ENCODE data around the gene PARD3. TPM values are rescaled to one million over a fixed set of nuclear protein-coding genes. Genes with fewer than 3 reads are reported as not detected.

PARD3 gene
- total RNA-seq, 3 donors from 2014 or later: 48.2 to 93.7 (median 60.6) TPM

GRCh38 chr10:34113504-34114225 lies 701.4 kb downstream of the PARD3 start:
- Histone ChIP-seq H3K9me3 (no peaks in the 10 kb centered on the region), H3K27me3 (no peaks in the 10 kb centered on the region), H3K36me3 (no peaks in the 10 kb centered on the region), H3K4me1 (no peaks in the 10 kb centered on the region), H3K4me3 (no peak overlapping the region), H3K27ac (no peak overlapping the region)
- intact Hi-C loops (cut with DNase I; ENCODE audit: low total_unique reads): no loop called here
- DNase-seq (ENCODE audit: low spot score in 2 of 2): no peak
- TF ChIP-seq POLR2A (IDR thresholded peaks at IDR 0.05) (no peak), POLR2AphosphoS5 (IDR thresholded peaks at IDR 0.05) (no peak), CTCF (IDR thresholded peaks at IDR 0.05) (no peak)

GRCh38 chr10:34112171-34112782 lies 702.8 kb downstream of the PARD3 start:
- TF ChIP-seq CTCF (IDR thresholded peaks at IDR 0.05) (no peak), POLR2AphosphoS5 (IDR thresholded peaks at IDR 0.05) (no peak), POLR2A (IDR thresholded peaks at IDR 0.05) (no peak)
- DNase-seq (ENCODE audit: low spot score in 2 of 2): no peak
- Histone ChIP-seq H3K36me3 (no peaks in the 10 kb centered on the region), H3K4me1 (no peaks in the 10 kb centered on the region), H3K27ac (no peak overlapping the region), H3K4me3 (no peak overlapping the region), H3K9me3 (no peaks in the 10 kb centered on the region), H3K27me3 (no peaks in the 10 kb centered on the region)
- intact Hi-C loops (cut with DNase I; ENCODE audit: low total_unique reads): no loop called here

- H3K9me3 ChIP-seq: no peaks in the 10 kb centered on the region
- intact Hi-C loops (cut with DNase I; ENCODE audit: low total_unique reads): no loop called here
- H3K27me3 ChIP-seq: no peaks in the 10 kb centered on the region
- H3K4me1 ChIP-seq: no peaks in the 10 kb centered on the region
- H3K36me3 ChIP-seq: no peaks in the 10 kb centered on the region
- no peak overlapping the region for H3K27ac ChIP-seq
- TF ChIP-seq POLR2AphosphoS5 (IDR thresholded peaks at IDR 0.05): no peak
- TF ChIP-seq CTCF (IDR thresholded peaks at IDR 0.05): no peak
- no peak for TF ChIP-seq POLR2A (IDR thresholded peaks at IDR 0.05)
- no peak for DNase-seq (ENCODE audit: low spot score in 2 of 2)
- H3K4me3 ChIP-seq: no peak overlapping the region
Measured at GRCh38 chr10:34111179-34111578, 703.9 kb downstream of the PARD3 start.

- Histone ChIP-seq H3K4me1 (no peaks in the 10 kb centered on the region), H3K27me3 (no peaks in the 10 kb centered on the region), H3K9me3 (no peaks in the 10 kb centered on the region), H3K27ac (no peak overlapping the region), H3K36me3 (no peaks in the 10 kb centered on the region), H3K4me3 (no peak overlapping the region)
- intact Hi-C loops (cut with DNase I; ENCODE audit: low total_unique reads): no loop called here
- TF ChIP-seq POLR2A (IDR thresholded peaks at IDR 0.05) (no peak), CTCF (IDR thresholded peaks at IDR 0.05) (no peak), POLR2AphosphoS5 (IDR thresholded peaks at IDR 0.05) (no peak)
- no peak for DNase-seq (ENCODE audit: low spot score in 2 of 2)
Measured at GRCh38 chr10:34109952-34110702, 705.0 kb downstream of the PARD3 start.

GRCh38 chr10:34109495-34109894 lies 705.6 kb downstream of the PARD3 start:
- no peak for DNase-seq (ENCODE audit: low spot score in 2 of 2)
- Histone ChIP-seq H3K27ac (no peak overlapping the region), H3K9me3 (no peaks in the 10 kb centered on the region), H3K36me3 (no peaks in the 10 kb centered on the region), H3K4me3 (no peak overlapping the region), H3K4me1 (no peaks in the 10 kb centered on the region), H3K27me3 (no peaks in the 10 kb centered on the region)
- intact Hi-C loops (cut with DNase I; ENCODE audit: low total_unique reads): no loop called here
- TF ChIP-seq CTCF (IDR thresholded peaks at IDR 0.05) (no peak), POLR2A (IDR thresholded peaks at IDR 0.05) (no peak), POLR2AphosphoS5 (IDR thresholded peaks at IDR 0.05) (no peak)
